H1 (cell line): ENCODE results near the gene POLR3G. TPM values are rescaled to one million over a fixed set of nuclear protein-coding genes. Genes with fewer than 3 reads are reported as not detected.
A peak's percentile ranks its signal among the peaks of the same experiment; 100 is the strongest.

Experiments used
- CTCF ChIA-PET: fragments of 300-600 bp; sonication (Branson Sonifier 250); formaldehyde crosslinking; loops from one replicate; lab custom pipeline; 2021; ENCODE audit not compliant: partially characterized antibody; lab: Charles Lee
- POLR2A ChIA-PET: fragments of 300-600 bp; sonication (Branson Sonifier 250); formaldehyde crosslinking; loops from one replicate; lab custom pipeline; 2021; ENCODE audit warnings: inconsistent platforms; ENCODE audit not compliant: partially characterized antibody; lab: Charles Lee
- DNase-seq, 2 experiments: peaks; one replicate each; pipeline versions ENCODE4 v3.0.0 to v3.0.0-alpha.2; 2010 to 2022; ENCODE audit warnings: low spot score in 2 of 2, low read depth in 1 of 2, mixed read lengths in 1 of 2
- FAIRE-seq: peaks from 2 replicates; lab custom pipeline; 2011; peaks lifted over from hg19 to GRCh38; lab: Jason Lieb, UNC
- H2AFZ ChIP-seq: 2 replicates; pipeline ENCODE4 v1.8.1; 2012; ENCODE audit warnings: low read length, inconsistent platforms
- H2AK5ac ChIP-seq: 2 replicates; pipeline ENCODE4 v1.6.1; 2013; ENCODE audit warnings: low read depth, low read length
- H2BK120ac ChIP-seq: replicated peaks from 2 replicates; pipeline ENCODE3; 2013; ENCODE audit warnings: low read depth, low read length, inconsistent platforms
- H2BK12ac ChIP-seq: 2 replicates; pipeline ENCODE4 v1.6.1; 2013; ENCODE audit warnings: low read depth, low read length
- H2BK15ac ChIP-seq: 2 replicates; pipeline ENCODE4 v1.6.1; 2013; ENCODE audit warnings: low read length
- H2BK20ac ChIP-seq: 2 replicates; pipeline ENCODE4 v1.6.1; 2013; ENCODE audit warnings: low read length
- H2BK5ac ChIP-seq: 2 replicates; pipeline ENCODE4 v1.6.1; 2013; ENCODE audit warnings: low read depth, low read length
- H3K14ac ChIP-seq: 2 replicates; pipeline ENCODE4 v1.6.1; 2013; ENCODE audit warnings: inconsistent platforms; ENCODE audit not compliant: insufficient read length
- H3K18ac ChIP-seq: 2 replicates; pipeline ENCODE4 v1.6.1; 2013; ENCODE audit warnings: low read length; ENCODE audit errors: extremely low read depth
- H3K23ac ChIP-seq: 2 replicates; pipeline ENCODE4 v1.6.1; 2013; ENCODE audit warnings: inconsistent platforms; ENCODE audit not compliant: insufficient read length
- H3K23me2 ChIP-seq: 2 replicates; pipeline ENCODE4 v1.6.1; 2013; ENCODE audit warnings: low read depth, low read length
- H3K27ac ChIP-seq: 2 replicates; pipeline ENCODE4 v1.6.1; 2011; ENCODE audit warnings: low read depth, low read length, inconsistent platforms
- H3K27me3 ChIP-seq, 4 experiments: replicated peaks in 1 of 4; 1 replicate in 1 of 4; 2 replicates in 3 of 4; pipeline versions ENCODE4 v1.6.1 to v1.8.1; 2011 to 2013; ENCODE audit warnings: low read length in 3 of 4, mild to moderate bottlenecking in 3 of 4, inconsistent platforms in 2 of 4, mixed read lengths in 2 of 4, moderate library complexity in 1 of 4; ENCODE audit not compliant: control insufficient read depth in 3 of 4, insufficient read depth in 3 of 4; ENCODE audit errors: extremely low read depth in 1 of 4
- H3K36me3 ChIP-seq, 4 experiments: 2 replicates each; pipeline versions ENCODE4 v1.6.1 to v1.8.1; 2011 to 2013; ENCODE audit warnings: mild to moderate bottlenecking in 4 of 4, low read length in 3 of 4, moderate library complexity in 2 of 4, control low read depth in 1 of 4, inconsistent platforms in 1 of 4; ENCODE audit not compliant: insufficient read depth in 4 of 4, control insufficient read depth in 2 of 4
- H3K4ac ChIP-seq: replicated peaks from 2 replicates; pipeline ENCODE3; 2013; ENCODE audit warnings: low read length, low read depth, mixed read lengths, inconsistent platforms; ENCODE audit not compliant: insufficient read length
- H3K4me1 ChIP-seq, 4 experiments: replicated peaks in 1 of 4; 1 replicate in 1 of 4; 2 replicates in 3 of 4; pipeline versions ENCODE4 v1.6.1 to v1.8.1; 2011 to 2013; ENCODE audit warnings: low read length in 3 of 4, inconsistent platforms in 2 of 4, mixed read lengths in 1 of 4; ENCODE audit not compliant: insufficient read depth in 4 of 4, control insufficient read depth in 3 of 4
- H3K4me2 ChIP-seq, 2 experiments: 2 replicates each; pipeline versions ENCODE4 v1.6.1 to v1.8.1; 2011 to 2013; ENCODE audit warnings: low read depth in 2 of 2, low read length in 2 of 2, control low read depth in 1 of 2, inconsistent platforms in 1 of 2, mild to moderate bottlenecking in 1 of 2; ENCODE audit not compliant: insufficient read depth in 1 of 2
- H3K4me3 ChIP-seq, 4 experiments: fragments of 200-600, 300-600 bp in 1 of 4; sonication (generic), shearing (Covaris generic), sonication (Bioruptor Twin) in 1 of 4; 2 replicates each; pipeline versions ENCODE4 v1.5.1 to v1.8.1; 2011 to 2016; ENCODE audit warnings: low read length in 4 of 4, low read depth in 3 of 4, control low read depth in 2 of 4, inconsistent platforms in 2 of 4, mild to moderate bottlenecking in 2 of 4, mixed read lengths in 1 of 4, moderate library complexity in 1 of 4; ENCODE audit not compliant: insufficient read depth in 2 of 4; ENCODE audit errors: extremely low read depth in 1 of 4
- H3K56ac ChIP-seq: replicated peaks from 2 replicates; pipeline ENCODE3; 2013; ENCODE audit warnings: low read depth, mild to moderate bottlenecking, mixed read lengths, low read length, inconsistent platforms; ENCODE audit not compliant: insufficient read length
- H3K79me1 ChIP-seq: 2 replicates; pipeline ENCODE4 v1.6.1; 2013; ENCODE audit warnings: low read depth, low read length, control low read depth
- H3K79me2 ChIP-seq, 2 experiments: 2 replicates each; pipeline versions ENCODE4 v1.6.1 to v1.8.1; 2012 to 2013; ENCODE audit warnings: low read length in 2 of 2, mild to moderate bottlenecking in 2 of 2, inconsistent platforms in 1 of 2; ENCODE audit not compliant: insufficient read depth in 2 of 2, control insufficient read depth in 1 of 2
- H3K9ac ChIP-seq, 4 experiments: replicated peaks in 1 of 4; 1 replicate in 1 of 4; 2 replicates in 3 of 4; pipeline versions ENCODE4 v1.6.1 to v1.8.1; 2011 to 2013; ENCODE audit warnings: low read depth in 3 of 4, low read length in 3 of 4, control low read depth in 2 of 4, mild to moderate bottlenecking in 2 of 4, moderate library complexity in 2 of 4, inconsistent platforms in 1 of 4; ENCODE audit errors: extremely low read depth in 1 of 4
- H3K9me3 ChIP-seq, 2 experiments: 2 replicates each; pipeline versions ENCODE4 v1.6.1 to v1.8.1; 2012 to 2013; ENCODE audit warnings: mild to moderate bottlenecking in 2 of 2, moderate library complexity in 2 of 2, control low read depth in 1 of 2, inconsistent platforms in 1 of 2, low read depth in 1 of 2, low read length in 1 of 2, mixed read lengths in 1 of 2; ENCODE audit not compliant: insufficient read depth in 2 of 2
- H4K20me1 ChIP-seq, 2 experiments: replicated peaks in 1 of 2; 2 replicates each; pipeline versions ENCODE3 to v1.8.1; 2011 to 2013; ENCODE audit warnings: inconsistent platforms in 2 of 2, low read length in 2 of 2, mild to moderate bottlenecking in 1 of 2; ENCODE audit not compliant: insufficient read depth in 2 of 2, control insufficient read depth in 1 of 2
- H4K5ac ChIP-seq: 2 replicates; pipeline ENCODE4 v1.6.1; 2013; ENCODE audit warnings: low read length, low read depth, mixed read lengths, inconsistent platforms; ENCODE audit not compliant: insufficient read length
- H4K8ac ChIP-seq: 2 replicates; pipeline ENCODE4 v1.8.0; 2013; ENCODE audit warnings: mild to moderate bottlenecking, moderate library complexity, low read length, inconsistent platforms; ENCODE audit not compliant: insufficient read depth; ENCODE audit errors: extremely low read depth
- H4K91ac ChIP-seq: replicated peaks from 2 replicates; pipeline ENCODE3; 2013; ENCODE audit warnings: low read length, mixed read lengths, inconsistent platforms; ENCODE audit not compliant: insufficient read length
- POLR2AphosphoS5 ChIP-seq: IDR thresholded peaks from 2 replicates; pipeline ENCODE4 v1.6.1; 2011; ENCODE audit warnings: low read depth, low read length
- SRF ChIP-seq: IDR thresholded peaks from 2 replicates; pipeline ENCODE4 v1.6.1; 2011; ENCODE audit warnings: mild to moderate bottlenecking, low read depth, low read length, moderate library complexity
- WGBS, 2 experiments: shearing (Covaris generic) in 1 of 2; methylation state at CpG; one replicate each; pipeline versions ENCODE4 v1.1.6 to v1.1.7; 2013 to 2015; ENCODE audit warnings: low lambda C conversion rate in 2 of 2, mixed read lengths in 2 of 2, inconsistent platforms in 1 of 2, low coverage in 1 of 2, missing lambda C conversion rate in 1 of 2; ENCODE audit not compliant: insufficient replicate concordance in 2 of 2, insufficient coverage in 1 of 2, insufficient read length in 1 of 2; ENCODE audit errors: extremely low coverage in 1 of 2, missing lambda C conversion rate in 1 of 2; 5-methylcytosine and 5-hydroxymethylcytosine counted together
- polyA plus RNA-seq, 7 experiments: library from polyadenylated mRNA; depleted of rRNA in 3 of 7; stranded (reverse) in 5 of 7; unstranded in 2 of 7; fragments of >200 nt in 5 of 7; fragments of 200-250 nt in 2 of 7; gene quantifications; 1 replicate in 5 of 7; 2 replicates in 1 of 7; 4 replicates in 1 of 7; pipeline versions ENCODE4 v1.2.1 to v1.2.3, GENCODE V29; 2011 to 2013; ENCODE audit warnings: missing spikeins in 2 of 7, mixed read lengths in 2 of 7
- total RNA-seq: library from RNA; stranded (reverse); fragmentation: NEBNext Ultra II Directional; extraction: Animal tissue kit (Norgen Biotek cat#: 25700); gene quantifications from 2 replicates; pipeline ENCODE4 v1.2.1, GENCODE V29; 2021

POLR3G gene
- total and polyA plus RNA-seq, 2 of the 8 experiments (the other 6 are each of a cell fraction or from before 2014, with no cell fraction given): 119 to 179 TPM

- Histone ChIP-seq H2BK15ac (no peak overlapping the region), H3K4me3 (no peak overlapping the region), H4K91ac (no peak overlapping the region)
- WGBS, 2 experiments: 89% methylated on average over 3 of the region's 3 CpGs; no CpG with 5 or more reads in 1 of the 2 experiments
- TF ChIP-seq SRF (no peak), POLR2AphosphoS5 (peak; percentile 56; the same call in 1 of the 2 replicates)
- TF ChIP-seq, all 59 proteins: peak for 1
- no peaks in the 10 kb centered on the region; the same call in 1 of the 2 replicates for H3K79me1 ChIP-seq
- no peak overlapping the region for H3K23ac ChIP-seq
- H2BK5ac ChIP-seq: no peak overlapping the region
- no peak overlapping the region for H3K27ac ChIP-seq
- peaks cover 0 to 2% of the 10 kb centered on the region in 2 experiments for H4K20me1 ChIP-seq
- H3K9me3 ChIP-seq: no peaks in the 10 kb centered on the region
- H3K27me3 ChIP-seq: no peaks in the 10 kb centered on the region
- no peaks in the 10 kb centered on the region for H3K23me2 ChIP-seq
- H4K5ac ChIP-seq: no peak overlapping the region
- H3K4me2 ChIP-seq: no peak overlapping the region
- H2BK12ac ChIP-seq: no peak overlapping the region
- H3K4ac ChIP-seq: no peak overlapping the region
- no peaks in the 10 kb centered on the region for H3K79me2 ChIP-seq
- DNase-seq (no peak), FAIRE-seq (no peak)
- H3K9ac ChIP-seq: no peak overlapping the region
- H3K14ac ChIP-seq: no peak overlapping the region
- peaks cover 0 to 34% (median 10%) of the 10 kb centered on the region in 4 experiments; a peak in 4 of 8 replicates for H3K36me3 ChIP-seq
- no peaks in the 10 kb centered on the region for H3K4me1 ChIP-seq
- no peak overlapping the region for H3K56ac ChIP-seq
- H2BK120ac ChIP-seq: no peak overlapping the region
- no peak overlapping the region for H3K18ac ChIP-seq
- no peak overlapping the region for H2AFZ ChIP-seq
- ChIA-PET POLR2A (interaction anchor here (0.5 to 1.0 kb wide), 3 partner anchors 11 to 43 kb away, joined by 3 read pairs; no protein-coding TSS in a partner anchor), CTCF (interaction anchor here (1.2 kb wide), 1 partner anchor 91 kb away, joined by 4 read pairs; no protein-coding TSS in a partner anchor)
- H2BK20ac ChIP-seq: no peak overlapping the region
- no peak overlapping the region for H4K8ac ChIP-seq
- no peak overlapping the region for H2AK5ac ChIP-seq
These were observed 39.9 kb downstream of the POLR3G start for GRCh38 chr5:90514520-90514919.
